Measurements from ENCODE around the gene ALPI.
"Not testable (repeated sequence)": the region's sequence is repeated elsewhere in the genome, so short reads cannot be mapped to it uniquely, and the experiment has no call there.

Gene ALPI

DNA sequence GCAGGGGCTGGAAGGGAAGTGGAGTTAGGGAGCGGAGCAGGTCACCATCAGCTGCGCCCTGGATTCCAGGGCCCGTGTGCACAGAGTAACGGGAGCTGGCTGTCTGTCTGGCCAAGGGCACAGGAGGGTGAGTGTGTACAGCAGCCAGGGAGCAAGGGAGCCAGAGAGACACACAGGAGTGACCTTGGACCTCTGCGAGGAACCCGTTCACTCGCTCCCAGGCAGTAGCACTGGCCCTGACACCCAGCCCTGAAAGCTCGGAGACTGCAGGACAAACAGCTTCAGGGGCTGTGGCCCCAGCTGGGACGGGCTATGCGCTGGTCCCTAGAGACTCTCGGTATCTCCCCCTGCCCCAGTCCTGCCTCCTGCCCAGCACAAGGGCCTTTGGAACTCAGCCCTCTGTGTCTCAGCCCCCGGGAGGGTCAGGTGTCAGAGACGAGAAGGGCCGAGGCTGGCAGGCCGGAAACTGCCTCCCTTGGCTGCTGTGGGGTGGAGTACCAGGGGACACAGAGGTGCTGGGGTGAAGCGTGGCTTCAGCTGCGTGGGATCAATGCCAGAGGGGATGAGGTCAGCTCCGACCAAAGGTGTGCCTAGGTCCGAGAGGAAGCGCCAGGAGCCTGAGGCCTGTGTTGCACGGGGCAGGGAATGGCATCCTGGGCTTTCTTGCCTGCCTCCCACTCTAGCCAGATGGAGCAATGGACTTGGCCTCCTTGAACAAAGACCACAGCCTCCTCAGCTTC lies 12.1 kb upstream of the ALPI start:
- DNase-seq, result not testable (repeated sequence)

DNA sequence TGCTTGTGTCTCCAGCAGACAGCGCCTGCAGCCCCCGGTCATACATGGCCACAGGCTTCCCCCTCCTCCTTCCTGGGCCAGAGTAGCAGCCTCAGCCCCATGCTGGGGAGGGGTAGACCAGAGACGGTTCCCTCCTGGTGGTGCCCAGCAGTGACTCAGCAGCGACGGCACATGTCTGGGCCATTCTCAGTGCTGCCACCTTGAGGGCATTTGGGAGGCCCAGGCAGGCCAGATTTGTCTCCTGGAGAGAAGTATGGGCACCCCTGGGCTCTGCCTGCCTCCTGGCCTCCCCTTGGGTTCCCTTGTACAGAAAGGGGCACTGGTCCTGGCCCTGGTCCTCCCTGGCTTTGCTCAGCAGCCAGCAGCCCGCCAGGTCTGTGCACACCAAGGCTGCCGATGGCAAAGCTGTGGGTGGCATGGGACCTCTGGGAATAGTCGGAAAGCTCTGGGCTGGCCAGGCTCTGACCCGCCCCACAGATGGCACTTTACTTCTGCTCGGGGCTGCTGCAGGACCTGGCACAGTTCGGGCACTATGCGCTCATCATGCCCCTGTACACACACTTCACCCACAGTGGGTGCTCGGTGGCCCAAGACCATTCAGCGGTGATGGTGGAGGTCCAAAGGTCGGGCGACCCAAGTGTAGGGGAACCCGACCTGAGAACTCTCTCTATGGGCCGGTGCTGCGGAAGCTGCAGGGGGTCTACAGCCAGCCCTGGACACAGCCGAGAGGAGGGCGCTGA lies 11.4 kb upstream of the ALPI start:
- DNase-seq, result no peak

DNA sequence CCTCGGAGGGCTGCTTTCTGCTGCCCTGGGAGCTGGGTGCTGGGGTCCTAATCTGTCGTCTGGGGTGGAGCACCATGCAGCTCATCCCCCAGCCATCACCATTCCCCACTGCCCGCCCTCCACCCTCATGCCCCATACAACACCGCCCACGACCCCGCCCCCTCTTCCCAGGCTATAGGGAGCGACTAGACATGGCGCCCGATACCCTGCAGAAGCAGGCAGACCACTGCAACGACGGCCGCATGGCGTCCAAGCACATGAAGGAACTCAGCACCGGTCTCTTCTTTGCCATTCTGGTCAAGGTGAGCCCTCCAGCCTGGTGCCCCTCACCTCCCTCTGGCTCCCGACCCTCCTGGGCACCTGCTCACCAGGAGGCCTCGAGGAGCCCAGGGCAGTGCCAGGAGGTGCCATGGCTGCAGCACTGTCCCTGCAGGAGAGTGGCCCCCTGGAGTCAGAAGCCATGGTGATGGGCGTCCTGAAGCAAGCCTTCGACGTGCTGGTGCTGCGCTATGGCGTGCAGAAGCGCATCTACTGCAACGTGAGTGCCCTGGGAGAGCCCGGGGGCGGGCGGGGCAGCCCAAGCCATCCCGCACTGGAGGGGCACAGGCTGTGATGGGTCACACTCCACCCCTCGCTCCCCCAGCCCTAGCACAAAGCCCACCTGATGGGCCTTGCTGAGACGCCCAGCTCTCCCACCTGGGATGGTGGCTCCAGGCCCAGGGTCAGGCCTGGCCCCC lies 10.6 kb upstream of the ALPI start:
- DNase-seq, result not testable (repeated sequence)

DNA sequence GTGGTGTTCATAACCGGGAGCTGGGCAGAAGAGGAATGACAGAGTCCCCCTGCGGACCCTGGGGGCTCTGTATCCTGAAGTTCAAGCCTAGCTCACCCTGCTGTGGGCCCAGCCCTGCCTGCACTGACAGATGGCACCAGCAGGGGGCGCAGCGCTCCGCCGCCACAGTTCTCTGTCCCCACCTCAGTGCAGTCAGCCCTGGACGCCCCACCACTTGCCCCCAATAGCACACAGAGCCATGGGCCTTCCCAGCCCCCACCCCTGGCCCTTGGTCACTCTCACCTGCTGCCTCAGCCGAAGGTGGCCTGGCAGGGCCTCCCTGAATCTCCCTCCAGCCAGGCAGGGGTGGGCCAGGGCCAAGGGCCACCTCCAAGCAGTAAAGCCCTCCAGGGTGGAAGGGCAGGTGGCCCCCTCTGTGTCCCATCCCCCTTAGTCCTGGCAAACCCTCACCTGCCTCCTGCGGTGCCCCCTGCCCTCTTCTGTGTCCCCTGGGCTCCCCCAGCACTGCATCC lies 9.6 kb upstream of the ALPI start:
- DNase-seq, result not testable (repeated sequence)

DNA sequence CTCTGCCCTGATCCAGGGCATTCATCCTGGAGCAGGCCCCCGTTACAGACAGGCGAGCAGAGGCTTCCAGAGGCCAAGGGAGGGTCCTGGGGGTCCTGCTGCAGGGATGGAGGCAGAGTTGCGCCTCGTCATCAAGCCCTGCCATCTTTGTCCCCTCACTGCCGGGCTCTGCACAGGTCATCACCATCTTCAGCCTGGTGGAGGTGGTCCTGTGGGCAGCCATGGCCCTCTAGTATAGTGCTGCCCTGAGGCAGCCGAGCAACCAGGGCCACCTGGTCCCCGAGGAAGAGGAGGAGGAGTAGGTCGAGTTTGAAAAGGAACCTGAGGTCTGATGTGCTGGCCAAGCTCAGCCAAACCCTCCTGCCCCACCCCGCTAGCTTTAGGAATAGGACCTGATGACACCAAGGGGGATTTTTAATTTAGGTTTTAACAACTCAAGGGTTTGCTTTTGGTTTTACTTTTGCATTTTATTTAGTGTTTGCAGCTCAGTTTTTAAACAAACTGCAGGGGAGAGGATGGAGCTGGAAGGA lies 8.8 kb upstream of the ALPI start:
- no peak for DNase-seq

DNA sequence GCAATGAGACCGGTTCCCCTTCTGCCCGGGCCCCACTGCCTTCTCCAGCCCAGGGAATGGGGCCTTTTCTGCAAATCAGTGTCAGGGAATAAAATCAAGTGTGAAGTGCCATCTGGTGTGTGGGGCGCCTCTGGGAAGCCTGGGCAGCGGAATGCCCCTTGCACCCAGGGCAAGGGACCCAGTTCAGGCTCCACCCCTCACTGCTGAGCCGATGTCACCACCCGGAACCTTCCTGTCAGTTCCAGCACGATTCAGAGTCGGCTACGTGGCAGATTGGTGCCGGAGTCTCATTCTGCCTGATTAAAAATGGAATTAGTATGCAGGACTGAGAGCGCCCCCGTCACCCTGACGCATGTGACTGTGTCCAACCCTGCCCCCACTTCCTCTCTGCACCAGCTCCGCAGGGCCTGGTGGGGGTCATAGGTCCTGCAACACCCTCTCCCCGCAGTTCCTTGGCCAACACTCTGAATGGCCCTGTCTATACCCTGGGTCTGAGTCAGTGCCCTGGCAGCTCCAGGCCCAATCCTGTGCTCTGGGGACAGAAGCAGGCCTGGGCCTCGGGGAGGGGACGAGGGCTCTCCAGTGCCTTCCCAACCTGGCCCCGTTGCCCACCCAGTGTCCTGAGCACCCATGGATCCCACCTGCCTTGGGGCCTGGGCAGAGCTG lies 8.2 kb upstream of the ALPI start:
- DNase-seq, result no peak

DNA sequence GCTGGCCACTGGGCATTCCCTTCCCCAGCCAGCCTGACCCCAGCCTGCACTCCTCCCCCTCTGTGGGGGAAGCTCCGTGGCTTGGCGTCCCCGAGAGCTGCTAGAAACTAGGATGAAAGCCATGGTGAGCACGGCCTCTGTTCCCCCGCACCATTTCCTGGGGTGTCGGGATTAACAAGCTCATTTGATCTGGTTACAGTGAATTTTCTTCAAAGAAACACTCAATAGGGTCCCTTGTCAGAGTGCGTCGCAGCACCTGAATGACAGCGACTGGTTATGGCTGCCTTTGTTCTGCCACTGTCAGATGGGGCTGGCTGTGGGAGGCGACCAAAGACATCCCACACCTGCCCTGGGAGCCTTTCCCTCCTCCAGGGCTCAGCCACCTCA lies 7.7 kb upstream of the ALPI start:
- DNase-seq, result no peak

DNA sequence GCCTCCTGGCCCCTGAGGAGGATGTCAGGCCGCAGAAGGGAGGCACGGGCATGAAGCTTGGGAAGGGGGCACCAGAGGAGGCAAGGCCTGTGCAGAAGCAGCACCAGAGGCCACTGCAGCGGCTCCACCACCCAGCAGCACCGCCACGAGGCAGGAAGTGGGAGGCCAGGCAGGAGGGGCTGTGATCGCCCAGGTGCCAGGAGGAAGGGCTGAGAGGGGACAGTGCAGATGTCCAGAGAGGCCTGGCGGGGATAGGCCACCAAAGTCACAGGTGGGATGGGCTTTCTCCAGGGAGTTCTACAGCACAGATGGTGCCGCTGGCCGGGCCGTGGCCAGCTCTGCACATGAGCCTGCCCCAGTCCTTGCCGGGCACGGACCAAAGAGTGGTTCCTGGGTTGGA lies 6.0 kb upstream of the ALPI start:
- no peak for DNase-seq

DNA sequence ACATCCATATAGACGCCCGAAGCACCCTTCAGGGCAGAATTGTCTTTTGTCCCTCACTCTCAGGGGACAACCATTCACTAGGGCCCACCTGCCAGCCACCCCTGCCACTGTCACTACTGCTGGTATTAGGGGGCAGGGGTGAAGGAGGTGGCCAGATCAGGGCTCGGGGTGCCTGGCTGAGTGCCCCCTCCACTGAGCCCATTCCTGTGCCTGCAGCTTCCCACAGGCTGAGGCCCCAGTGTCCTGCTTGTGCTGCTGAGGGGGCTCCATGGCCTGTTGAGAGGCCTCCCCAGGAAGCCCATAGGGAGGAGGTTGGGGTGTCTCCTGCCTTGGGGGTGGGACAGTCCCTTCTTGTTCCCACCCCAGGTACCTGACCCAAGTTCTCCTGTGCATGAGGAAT lies 4.3 kb upstream of the ALPI start:
- DNase-seq, result not testable (repeated sequence)

DNA sequence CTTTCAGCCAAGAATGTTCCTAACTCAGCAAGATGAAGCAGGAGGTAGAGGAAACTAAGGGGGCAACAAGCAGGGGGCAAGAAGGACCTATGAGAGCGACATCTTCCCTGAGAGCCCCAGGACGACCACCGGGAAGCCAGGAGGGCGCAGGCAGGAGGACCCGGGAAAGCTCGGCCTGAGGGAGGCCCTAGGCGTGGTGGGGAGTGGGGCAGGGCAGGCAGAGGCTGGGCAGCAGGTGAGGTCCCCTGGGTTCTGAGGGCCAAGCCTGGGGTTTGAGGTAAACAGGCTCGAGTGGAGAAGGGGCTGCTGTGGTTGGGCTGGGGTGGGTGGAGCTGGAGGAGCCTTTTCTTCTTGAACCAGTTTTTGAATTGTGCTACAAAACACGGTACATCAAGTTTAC lies 1.3 kb upstream of the ALPI start:
- no peak for DNase-seq

DNA sequence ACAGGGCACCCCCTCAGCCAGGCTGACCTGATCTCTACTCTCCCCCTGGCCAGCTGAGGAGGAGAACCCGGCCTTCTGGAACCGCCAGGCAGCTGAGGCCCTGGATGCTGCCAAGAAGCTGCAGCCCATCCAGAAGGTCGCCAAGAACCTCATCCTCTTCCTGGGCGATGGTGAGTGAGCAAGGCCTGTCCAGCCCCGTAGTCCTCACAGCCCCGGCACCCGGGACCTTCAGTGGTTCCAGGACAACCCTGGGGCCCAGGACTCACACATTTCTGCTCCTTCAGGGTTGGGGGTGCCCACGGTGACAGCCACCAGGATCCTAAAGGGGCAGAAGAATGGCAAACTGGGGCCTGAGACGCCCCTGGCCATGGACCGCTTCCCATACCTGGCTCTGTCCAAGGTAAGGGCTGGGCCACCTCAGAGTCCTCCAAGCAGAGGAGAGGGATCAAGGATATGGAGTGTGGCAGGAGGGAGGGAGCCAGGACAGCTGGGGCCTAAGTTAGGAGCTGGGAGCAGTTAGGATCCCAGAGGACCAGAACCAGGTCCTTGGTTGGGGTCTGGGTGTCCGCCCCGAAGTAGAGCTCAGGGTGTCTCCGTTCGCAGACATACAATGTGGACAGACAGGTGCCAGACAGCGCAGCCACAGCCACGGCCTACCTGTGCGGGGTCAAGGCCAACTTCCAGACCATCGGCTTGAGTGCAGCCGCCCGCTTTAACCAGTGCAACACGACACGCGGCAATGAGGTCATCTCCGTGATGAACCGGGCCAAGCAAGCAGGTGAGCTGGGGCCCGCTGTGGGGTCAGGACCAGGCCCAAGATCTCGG lies 555 bp downstream of the ALPI start:
- no peak for DNase-seq

DNA sequence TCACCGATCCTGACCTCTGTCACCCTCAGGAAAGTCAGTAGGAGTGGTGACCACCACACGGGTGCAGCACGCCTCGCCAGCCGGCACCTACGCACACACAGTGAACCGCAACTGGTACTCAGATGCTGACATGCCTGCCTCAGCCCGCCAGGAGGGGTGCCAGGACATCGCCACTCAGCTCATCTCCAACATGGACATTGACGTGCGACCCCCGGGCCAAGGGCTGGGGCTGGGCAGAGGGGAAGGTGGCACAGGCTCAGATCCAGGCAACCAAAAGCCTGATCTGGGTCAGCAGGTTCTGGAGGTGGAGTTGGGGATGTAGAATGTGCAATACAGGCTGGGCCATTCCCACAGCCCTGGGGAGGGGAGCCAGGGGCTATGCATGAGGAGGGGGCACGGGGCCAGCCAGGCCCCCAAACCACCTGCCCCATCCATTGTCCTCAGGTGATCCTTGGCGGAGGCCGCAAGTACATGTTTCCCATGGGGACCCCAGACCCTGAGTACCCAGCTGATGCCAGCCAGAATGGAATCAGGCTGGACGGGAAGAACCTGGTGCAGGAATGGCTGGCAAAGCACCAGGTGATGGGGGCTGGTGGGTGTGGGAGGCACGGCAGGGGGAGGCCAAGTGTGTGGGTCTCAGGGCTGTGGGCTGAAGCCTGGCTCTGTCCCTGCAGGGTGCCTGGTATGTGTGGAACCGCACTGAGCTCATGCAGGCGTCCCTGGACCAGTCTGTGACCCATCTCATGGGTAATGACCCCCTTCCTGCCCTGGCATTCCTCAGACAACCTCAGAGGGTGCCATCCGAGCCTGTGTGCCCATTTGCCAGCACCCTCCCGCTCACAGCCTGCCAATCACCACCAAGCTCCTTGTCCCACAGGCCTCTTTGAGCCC lies 1.4 kb downstream of the ALPI start:
- DNase-seq, result no peak

DNA sequence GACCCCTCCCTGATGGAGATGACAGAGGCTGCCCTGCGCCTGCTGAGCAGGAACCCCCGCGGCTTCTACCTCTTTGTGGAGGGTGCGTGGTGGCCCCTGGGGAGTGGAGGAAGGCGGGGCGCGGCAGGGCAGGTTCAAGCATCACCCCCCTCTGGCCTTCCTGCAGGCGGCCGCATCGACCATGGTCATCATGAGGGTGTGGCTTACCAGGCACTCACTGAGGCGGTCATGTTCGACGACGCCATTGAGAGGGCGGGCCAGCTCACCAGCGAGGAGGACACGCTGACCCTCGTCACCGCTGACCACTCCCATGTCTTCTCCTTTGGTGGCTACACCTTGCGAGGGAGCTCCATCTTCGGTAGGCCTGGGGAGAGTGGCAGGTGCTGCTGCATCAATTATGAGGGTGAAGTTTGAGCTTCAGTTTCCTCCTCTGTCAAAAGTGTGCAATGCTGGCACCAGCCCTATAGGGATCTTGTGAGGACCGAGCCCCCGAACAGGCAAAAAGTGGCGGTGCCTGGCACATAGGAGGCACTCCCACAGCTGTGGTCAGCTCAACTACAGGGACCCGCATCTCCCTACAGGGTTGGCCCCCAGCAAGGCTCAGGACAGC lies 2.2 kb downstream of the ALPI start:
- no peak for DNase-seq

DNA sequence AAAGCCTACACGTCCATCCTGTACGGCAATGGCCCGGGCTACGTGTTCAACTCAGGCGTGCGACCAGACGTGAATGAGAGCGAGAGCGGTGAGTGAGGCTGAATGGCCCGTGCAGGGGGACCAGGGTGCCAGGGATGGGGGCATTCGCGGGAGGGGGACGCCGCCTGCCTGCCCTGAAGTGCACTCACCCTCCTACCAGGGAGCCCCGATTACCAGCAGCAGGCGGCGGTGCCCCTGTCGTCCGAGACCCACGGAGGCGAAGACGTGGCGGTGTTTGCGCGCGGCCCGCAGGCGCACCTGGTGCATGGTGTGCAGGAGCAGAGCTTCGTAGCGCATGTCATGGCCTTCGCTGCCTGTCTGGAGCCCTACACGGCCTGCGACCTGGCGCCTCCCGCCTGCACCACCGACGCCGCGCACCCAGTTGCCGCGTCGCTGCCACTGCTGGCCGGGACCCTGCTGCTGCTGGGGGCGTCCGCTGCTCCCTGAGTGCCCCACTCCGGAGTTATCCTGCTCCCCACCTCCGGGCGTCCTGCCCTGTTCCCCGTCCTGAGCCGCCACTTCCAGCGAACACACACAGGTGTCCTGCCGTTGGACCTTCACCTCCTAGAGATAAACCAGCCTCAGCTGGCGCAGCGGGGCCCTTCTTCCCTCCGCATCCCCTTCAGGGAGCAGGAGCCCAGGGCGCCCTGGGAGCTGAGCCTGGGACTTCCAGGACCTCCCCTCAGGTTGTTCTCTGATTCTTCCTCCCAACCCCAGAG lies 2.9 kb downstream of the ALPI start:
- DNase-seq, result no peak

DNA sequence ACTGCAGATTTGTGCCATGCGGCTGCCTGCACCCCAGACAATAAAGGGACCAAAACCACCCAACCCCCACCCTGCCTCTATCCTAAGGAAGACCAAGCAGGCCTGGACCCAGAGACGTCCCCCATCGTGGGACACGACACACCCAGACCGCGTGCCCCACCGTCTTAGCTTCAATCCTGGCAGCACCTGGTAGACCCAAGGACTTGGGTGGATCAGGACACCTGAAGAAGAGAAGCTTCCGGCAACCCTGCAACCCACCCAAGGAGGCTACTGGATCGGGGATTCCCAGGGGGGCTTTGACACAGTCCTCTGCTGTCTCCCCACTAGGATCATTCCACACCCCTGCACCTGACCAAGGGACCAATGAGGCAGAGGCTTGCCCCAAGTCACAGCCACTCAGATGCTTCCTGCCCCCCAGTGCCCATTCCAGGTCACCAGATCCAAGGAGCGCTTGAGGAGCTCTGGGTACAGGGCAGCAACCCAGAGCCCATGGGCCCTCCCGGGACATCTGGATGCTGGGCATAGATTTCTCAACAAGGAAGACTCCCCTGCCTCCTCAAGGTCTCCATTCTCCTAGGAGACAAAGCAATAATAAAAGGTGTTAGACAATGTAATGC lies 3.6 kb downstream of the ALPI start:
- DNase-seq, result no peak

DNA sequence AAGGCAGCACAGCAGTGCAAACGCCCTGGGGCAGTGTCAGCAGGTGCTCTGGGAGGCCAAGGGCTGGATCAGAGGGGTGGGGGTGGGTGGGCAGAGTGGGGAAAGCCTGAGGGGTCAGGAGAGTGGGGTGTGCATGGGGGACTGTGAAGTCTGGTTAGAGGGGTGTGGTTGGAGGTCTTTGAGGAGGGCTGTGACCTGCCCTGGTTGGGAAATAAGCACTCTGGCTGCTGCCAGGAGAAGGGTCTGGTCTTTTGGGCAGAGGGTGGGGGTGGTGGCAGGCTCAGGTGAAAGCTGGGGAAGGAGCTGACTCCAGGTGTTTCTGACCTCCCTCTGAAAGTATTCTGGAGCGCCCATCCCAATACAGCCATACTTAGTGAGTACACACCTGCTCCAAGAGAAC lies 4.2 kb downstream of the ALPI start:
- no peak for DNase-seq

DNA sequence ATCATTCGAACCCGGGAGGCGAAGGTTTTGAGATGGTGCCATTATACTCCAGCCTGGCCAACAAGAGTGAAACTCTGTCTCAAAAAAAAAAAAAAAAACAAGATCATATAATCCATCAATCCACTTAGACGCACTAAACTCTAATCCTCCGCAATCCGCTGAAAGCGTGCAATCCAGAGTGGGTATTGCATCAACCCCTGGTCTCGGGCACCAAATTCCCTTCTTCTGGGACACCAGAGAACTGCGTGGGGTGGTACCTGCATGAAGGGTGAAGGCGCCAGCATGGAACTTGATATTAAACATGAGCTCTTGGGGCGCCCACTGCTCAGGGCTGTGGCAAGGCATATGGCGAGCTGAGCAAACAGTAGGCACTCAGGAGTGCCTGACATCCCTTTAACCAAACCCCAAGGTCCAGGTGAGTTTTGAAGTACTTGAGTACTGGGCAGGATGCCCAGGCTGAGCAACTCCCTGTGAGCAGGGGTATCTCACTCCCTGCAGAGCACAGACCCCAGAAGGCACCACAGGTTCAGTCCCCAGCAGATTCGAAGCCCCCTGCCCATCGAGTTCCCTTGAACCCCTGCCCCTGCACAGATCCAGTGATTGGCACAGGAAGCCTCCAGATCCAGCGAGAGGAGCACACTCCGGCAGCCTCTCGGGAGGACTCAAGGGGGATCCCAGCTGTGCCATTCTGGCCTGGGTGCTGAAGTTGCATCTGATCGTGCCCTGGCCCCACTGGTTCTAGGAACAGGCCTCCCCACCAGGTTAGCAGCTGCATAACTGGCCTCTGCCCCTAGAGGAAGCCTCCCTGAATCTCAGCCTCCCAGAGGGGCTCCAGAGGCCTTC lies 8.0 kb downstream of the ALPI start:
- peak; percentile 37 for DNase-seq

DNA sequence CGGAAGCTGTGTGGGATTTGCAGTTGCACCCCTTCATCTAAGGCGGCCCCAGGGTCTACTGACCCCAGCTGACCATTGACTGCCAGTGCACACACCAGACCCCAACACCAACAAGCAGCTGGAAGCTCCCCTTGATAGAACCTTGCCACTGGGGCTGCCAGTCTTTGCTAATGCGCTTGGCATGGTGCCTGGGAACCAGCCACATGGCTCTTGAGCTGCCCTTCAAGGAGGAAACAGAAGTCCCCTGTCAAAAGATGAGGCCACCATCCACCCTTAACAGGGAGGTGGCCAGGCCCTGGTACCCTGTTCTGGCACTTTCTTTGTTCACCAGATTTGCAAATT lies 8.6 kb downstream of the ALPI start:
- peak; percentile 57 for DNase-seq
